GM19035 (cell line): ENCODE results near the gene RNF130.
"Not testable (repeated sequence)": the region's sequence is repeated elsewhere in the genome, so short reads cannot be mapped to it uniquely, and the experiment has no call there.

Experiments
- ATAC-seq: cut with Tn5 transposase; IDR thresholded peaks from one replicate; pipeline ENCODE4 v1.9.1; 2021; ENCODE audit not compliant: unreplicated experiment

The RNF130 gene

GRCh38 chr5:180103487-180104167 is 32.1 kb upstream of the RNF130 start:
- no peak for ATAC-seq

DNA sequence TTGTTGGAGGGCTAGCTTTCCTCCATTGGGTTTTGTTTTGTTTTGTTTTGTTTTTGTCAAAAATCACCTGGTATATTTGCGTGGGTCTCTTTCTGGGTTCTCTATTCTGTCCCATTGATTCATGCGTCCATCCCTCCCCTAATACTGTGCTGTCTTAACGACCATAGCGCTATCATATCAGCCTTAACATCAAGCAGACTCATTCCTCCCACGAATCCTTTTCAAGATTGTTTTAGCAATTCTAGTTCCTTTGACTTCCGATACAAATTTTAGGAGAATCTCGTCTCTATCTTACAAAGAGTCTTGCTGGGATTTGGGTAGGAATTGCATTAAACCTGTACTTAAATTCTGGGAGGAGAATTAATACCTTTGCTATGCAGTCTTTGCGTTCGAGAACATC is 31.1 kb upstream of the RNF130 start:
- ATAC-seq = no peak

GRCh38 chr5:180101451-180102105 is 30.0 kb upstream of the RNF130 start:
- ATAC-seq = no peak

- ATAC-seq = no peak
Observed at GRCh38 chr5:180100621-180101450, 29.3 kb upstream of the RNF130 start.

DNA sequence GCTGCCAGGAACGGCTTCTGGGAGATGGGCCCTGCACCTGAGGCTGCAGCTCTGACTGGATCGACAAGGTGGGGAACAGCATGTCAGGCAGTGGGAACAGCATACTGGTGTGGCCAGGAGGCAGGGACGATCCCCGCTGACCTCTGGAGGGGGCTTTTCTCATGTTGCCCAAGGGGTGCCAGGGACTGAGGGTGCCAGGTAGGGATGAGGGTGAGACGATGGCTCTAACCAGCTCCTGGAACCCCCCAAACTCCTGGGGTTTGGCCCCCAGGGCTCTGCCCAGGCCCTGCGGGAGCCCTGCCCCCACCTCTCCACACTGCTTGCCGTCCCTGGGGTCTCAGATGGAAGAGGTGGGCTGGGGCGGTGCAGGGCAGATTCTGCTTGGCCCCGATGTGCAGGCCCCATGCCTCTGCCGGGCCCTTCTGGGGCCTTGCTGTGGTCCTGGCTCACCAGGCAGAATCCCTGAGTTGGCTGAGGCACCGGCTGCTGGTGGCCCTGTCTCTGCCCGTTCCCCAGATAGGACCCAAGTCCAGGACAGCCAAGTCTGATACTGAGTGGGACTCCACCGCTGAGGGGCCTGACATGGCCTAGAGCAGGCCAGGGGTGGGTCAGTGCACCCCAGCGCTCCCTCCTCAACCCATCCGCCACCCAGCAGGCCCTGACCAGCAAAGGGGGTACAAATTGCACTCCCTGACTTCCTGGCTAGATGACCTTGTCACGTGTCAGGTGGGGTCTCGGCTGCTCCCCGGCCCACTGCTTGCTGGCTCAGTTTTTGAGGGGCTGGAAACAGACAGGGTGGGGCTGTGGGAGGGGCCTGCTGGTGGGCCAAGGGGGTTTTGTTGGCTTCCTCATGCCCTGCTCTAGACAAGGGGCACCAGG is 28.4 kb upstream of the RNF130 start:
- ATAC-seq = no peak

DNA sequence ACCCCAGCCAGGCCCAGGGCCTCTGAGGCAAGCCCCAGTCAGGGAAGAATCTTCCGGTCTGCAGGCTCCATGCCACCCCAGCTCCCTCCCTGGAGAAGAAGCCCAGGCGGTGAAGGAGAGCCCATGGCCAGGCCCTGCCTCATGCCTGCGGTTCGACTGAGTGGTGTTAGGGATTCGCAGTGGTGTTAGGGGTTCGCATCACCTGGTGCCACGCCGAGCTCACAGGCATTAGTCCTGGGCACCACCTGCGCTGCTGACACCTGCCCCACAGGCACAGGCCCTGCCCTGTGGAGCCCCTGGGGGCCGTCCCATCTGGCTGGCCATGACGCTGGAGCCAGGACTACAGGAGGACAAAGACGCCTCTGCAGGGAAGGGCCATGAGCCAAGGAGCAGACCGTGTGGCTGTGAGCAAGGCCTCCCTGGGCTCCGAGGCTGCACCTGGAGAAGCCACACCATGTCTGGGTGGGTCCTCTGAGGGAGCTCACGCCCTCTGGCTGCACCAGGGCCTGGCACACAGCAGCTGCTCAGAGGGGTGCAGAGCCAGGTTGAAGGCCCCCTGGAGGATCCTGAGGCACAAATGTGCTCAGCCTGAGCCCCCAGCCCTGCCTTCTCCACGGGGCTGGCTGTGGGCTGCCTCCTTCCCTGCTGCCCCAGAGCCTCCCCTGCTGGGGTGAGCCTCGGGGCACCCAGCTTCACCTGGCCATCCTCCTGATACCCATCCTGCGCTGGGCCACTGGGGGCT is 27.6 kb upstream of the RNF130 start:
- no peak for ATAC-seq

DNA sequence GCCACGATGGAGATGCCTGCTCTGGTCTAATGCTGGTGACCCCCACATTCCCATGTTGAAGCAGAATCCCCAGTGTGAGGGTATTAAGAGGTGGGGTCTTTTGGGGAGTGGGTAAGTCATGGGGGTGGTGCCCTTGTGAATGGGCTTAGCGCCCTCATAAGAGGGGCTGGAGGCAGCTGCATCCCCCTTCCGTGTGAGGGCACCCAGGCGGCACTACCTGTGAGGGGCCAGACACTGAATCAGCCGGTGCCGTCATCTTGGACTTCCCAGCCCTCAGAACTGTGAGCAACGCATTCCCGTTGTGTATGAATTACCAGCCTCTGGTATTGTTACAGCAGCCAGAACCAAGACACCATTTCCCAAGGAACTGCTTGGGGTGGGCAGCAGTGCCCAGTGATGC is 27.0 kb upstream of the RNF130 start:
- ATAC-seq = no peak

DNA sequence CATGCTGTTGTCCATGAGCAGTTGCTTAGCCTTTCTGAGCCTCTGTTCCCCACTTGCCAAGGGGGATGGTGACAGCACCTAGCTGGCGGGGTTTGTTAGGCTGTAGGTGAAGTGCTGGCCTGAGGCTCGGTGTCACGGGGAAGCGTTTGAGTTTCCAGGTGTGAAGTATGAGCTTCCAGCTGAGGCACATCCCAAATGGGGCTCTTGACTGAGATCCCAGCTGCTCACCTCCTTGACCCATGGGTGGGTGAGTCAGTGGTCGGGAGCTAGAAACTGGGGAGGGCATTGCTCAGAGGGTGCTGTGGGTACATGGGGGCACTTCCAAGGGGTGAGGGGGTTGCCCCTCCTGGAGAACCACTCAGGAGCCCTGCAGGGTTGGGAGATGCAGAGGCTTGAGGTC is 26.4 kb upstream of the RNF130 start:
- no peak for ATAC-seq

- no peak for ATAC-seq
Observed at GRCh38 chr5:180097163-180097894, 25.8 kb upstream of the RNF130 start.

DNA sequence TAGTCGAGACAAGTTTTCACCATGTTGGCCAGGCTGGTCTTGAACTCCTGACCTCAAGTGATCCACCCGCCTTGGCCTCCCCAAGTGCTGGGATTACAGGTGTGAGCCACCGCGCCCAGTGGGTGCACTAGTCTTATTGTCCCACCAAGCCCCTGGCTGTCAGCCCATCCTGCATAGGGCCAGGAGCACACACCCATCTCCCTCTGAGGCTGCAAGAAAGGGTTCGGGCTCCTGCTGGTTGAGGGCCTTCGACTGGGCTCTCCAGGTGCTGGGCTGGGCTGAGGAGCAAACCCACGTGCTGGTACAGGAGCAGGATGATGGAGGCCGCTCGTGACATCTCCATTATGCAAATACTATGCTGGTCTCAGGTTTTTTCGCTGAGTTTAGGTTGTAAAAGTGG is 25.1 kb upstream of the RNF130 start:
- no peak for ATAC-seq

DNA sequence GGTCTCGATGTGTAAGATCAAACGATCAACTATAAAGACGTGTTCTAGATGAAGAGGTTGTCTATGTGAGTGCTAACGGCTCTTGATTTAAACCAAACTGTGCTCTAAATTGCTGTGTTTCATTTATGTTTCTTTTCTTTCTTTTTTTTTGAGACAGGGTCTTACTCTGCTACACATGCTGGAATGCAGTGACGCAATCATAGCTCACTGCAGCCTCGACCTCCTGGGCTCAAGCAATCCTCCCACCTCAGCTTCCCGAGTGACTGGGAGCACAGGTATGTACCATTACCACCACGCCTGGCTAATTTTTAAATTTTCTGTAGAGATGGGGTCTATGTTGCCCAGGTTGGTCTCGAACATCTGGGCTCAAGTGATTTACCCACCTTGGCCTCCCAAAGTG is 24.0 kb upstream of the RNF130 start:
- ATAC-seq = no peak

- no peak for ATAC-seq
Observed at GRCh38 chr5:180093651-180094382, 22.3 kb upstream of the RNF130 start.

GRCh38 chr5:180093241-180093640 is 21.7 kb upstream of the RNF130 start:
- ATAC-seq = no peak

DNA sequence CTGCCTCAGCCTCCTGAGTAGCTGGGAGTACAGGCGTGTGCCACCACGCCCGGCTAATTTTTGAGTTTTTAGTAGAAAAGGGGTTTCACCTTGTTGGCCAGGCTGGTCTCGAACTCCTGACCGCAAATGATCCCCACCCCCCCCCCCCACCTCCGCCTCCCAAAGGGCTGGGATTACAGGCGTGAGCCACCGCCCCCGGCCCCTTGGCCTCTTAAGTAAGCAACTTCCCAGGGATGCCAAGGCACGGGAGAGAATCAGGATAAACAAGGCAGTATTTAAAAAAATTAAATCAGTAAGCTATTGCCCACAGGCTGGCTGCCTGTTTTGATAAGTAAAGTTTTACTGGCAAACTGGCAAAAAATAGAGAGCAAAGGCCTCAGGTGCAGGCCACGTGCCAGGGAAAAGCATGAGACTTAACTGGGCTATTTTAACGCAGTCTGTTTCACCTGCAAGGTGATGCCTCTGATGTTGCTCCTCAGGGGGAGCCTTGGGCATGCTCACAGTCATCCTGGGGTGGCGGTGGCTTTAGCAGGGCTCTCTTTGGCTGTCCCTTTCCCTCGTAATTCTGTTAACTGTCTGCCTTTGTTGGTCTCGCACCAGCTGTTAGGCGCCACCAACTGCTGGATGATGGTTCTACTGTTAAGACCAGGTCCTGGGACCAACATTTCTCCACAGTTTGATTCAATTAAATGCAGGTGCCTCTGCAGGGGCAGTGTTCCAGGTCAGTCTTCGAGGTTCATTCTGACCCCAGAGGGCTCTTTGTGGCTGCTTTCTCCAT is 19.4 kb upstream of the RNF130 start:
- no peak for ATAC-seq

DNA sequence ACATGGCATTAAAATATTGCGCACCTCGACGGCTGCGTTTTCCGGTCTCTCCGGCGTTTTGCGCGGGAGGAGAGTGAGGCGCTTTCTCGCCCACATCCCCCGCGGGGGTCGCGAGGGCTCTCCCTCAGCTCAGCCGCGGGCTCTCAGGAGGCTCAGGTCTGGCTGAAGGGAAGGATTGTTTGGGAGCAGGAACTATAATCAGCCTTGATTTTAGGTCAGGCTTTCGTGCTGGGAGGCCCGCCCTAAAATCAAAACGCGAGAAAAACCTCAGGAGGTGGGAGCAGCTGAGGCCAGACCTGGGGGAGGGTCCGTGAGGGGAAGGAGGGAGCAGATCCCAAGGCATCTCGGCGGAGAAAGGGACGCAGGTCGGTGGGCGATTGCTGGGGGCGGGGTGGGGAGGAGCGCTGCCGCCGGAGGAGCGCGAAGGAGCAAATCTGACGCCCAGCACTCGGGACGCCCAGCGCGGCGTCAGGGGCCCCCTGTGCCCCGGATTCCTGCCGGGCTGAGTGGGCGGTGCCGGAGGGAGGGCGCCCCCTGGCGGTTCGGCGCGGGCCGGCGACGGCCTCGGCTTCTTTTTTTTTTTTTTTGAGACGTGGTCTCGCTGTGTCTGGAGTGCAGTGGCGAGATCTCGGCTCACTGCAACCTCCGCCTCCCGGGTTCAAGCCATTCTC is 18.7 kb upstream of the RNF130 start:
- no peak for ATAC-seq

DNA sequence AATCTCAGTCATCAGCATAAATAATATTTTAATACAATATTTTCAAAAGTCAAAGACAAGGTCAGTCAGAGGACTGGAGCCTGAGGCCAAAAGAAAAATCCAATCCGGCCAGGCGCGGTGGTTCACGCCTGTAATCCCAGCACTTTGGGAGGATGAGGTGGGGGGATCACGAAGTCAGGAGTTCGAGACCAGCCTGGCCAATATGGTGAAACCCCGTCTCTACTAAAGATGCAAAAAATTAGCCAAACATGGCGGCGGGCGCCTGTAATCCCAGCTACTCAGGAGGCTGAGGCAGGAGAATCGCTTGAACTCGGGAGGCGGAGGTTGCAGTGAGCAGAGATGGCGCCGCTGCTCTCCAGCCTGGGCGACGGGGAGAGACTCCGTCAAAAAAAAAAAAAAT is 18.1 kb upstream of the RNF130 start:
- ATAC-seq = not testable (repeated sequence)

- ATAC-seq = no peak
Observed at GRCh38 chr5:180088561-180088960, 17.0 kb upstream of the RNF130 start.
